ENCODE data around the gene SLC6A3.

- no peak for TF ChIP-seq CTCF (IDR thresholded peaks at IDR 0.05)
- TF ChIP-seq POLR2AphosphoS5 (IDR thresholded peaks at IDR 0.05): no peak
Observed at GRCh38 chr5:1415626-1416360, 29.4 kb downstream of the SLC6A3 start.
